CD4-positive, alpha-beta T cell (primary cell): Measurements from ENCODE around the gene DOCK4. TPM values are rescaled to one million over a fixed set of nuclear protein-coding genes. Genes with fewer than 3 reads are reported as not detected.

Experiments
- ATAC-seq: fragments of 200-7000 bp; cut with Tn5 transposase; one replicate; pipeline ENCODE4 v1.10.0; 2022; ENCODE audit warnings: mild to moderate bottlenecking; ENCODE audit not compliant: poor library complexity
- CTCF ChIA-PET: fragments of 350-600 bp; sonication (Branson Sonifier 250); formaldehyde crosslinking; loops from one replicate; lab custom pipeline; 2021; ENCODE audit warnings: antibody characterized with exemption, inconsistent platforms; lab: Charles Lee
- POLR2A ChIA-PET: fragments of 350-600 bp; sonication (Branson Sonifier 250); formaldehyde crosslinking; loops from one replicate; lab custom pipeline; 2021; ENCODE audit warnings: antibody characterized with exemption, inconsistent platforms; lab: Charles Lee
- DNase-seq, 14 experiments: peaks; one replicate each; pipeline ENCODE4 v3.0.0-alpha.2; 2013 to 2020; ENCODE audit warnings: mixed read lengths in 2 of 14
- H3K27ac ChIP-seq, 2 donors: one replicate each; pipeline versions ENCODE4 v1.5.1 to v1.7.0; 2013; ENCODE audit warnings: low read length in 2 of 2, low read depth in 1 of 2, mild to moderate bottlenecking in 1 of 2
- H3K27me3 ChIP-seq, 2 experiments: 1 replicate in 1 of 2; 2 replicates in 1 of 2; pipeline versions ENCODE4 v1.6.1 to v1.7.0; 2013; ENCODE audit warnings: low read length in 2 of 2, control low read depth in 1 of 2, mild to moderate bottlenecking in 1 of 2, moderate library complexity in 1 of 2; ENCODE audit not compliant: insufficient read depth in 2 of 2, control insufficient read depth in 1 of 2
- H3K36me3 ChIP-seq: one replicate; pipeline ENCODE4 v1.6.1; 2013; ENCODE audit warnings: low read length, control low read depth; ENCODE audit not compliant: insufficient read depth
- H3K4me1 ChIP-seq: one replicate; pipeline ENCODE4 v1.6.1; 2013; ENCODE audit warnings: low read length, control low read depth; ENCODE audit not compliant: insufficient read depth
- H3K4me3 ChIP-seq: one replicate; pipeline ENCODE4 v1.5.1; 2013; ENCODE audit warnings: mild to moderate bottlenecking, low read length, moderate library complexity
- H3K9me3 ChIP-seq, 2 experiments: 1 replicate in 1 of 2; 2 replicates in 1 of 2; pipeline versions ENCODE4 v1.6.1 to v1.7.0; 2013; ENCODE audit warnings: low read length in 2 of 2, mild to moderate bottlenecking in 2 of 2, control low read depth in 1 of 2, moderate library complexity in 1 of 2; ENCODE audit not compliant: control insufficient read depth in 1 of 2, insufficient read depth in 1 of 2
- H3K27ac Mint-ChIP-seq: one replicate; pipeline ENCODE4 v1.8.0; 2020; ENCODE audit warnings: mixed read lengths
- H3K27me3 Mint-ChIP-seq: one replicate; pipeline ENCODE4 v1.8.0; 2021; ENCODE audit warnings: mixed read lengths
- H3K36me3 Mint-ChIP-seq: one replicate; pipeline ENCODE4 v1.8.0; 2021; ENCODE audit warnings: low read depth, mixed read lengths
- H3K4me1 Mint-ChIP-seq: one replicate; pipeline ENCODE4 v1.8.0; 2021; ENCODE audit warnings: low read depth, mixed read lengths
- H3K4me3 Mint-ChIP-seq: one replicate; pipeline ENCODE4 v1.8.0; 2020; ENCODE audit warnings: mild to moderate bottlenecking, mixed read lengths
- H3K9me3 Mint-ChIP-seq: one replicate; pipeline ENCODE4 v1.8.0; 2020; ENCODE audit warnings: mixed read lengths
- intact Hi-C, 2 experiments: fragments of 100-400 bp; cut with DNase I in 1 of 2; cut with micrococcal nuclease in 1 of 2; formaldehyde crosslinking; loops; one replicate each; pipeline versions ENCODE4 v1.15.1 to v1.9.0; 2023 to 2025; cut with DNase I, micrococcal nuclease
- total RNA-seq, 174 experiments: library from RNA in 2 of 174; stranded (reverse) in 2 of 174; gene quantifications; one replicate each; pipeline ENCODE4 v1.2.3 and lab custom pipeline; 2021 to 2026
- TF ChIP-seq, protein P1 (sequence below): fragments of 200-600 bp; IDR thresholded peaks from one replicate; pipeline ENCODE4 v1.8.0; 2022; ENCODE audit warnings: antibody characterized with exemption, mild to moderate bottlenecking

Gene DOCK4
- total RNA-seq, 2 experiments from 2014 or later = 0.31 to 0.38 TPM

DNA sequence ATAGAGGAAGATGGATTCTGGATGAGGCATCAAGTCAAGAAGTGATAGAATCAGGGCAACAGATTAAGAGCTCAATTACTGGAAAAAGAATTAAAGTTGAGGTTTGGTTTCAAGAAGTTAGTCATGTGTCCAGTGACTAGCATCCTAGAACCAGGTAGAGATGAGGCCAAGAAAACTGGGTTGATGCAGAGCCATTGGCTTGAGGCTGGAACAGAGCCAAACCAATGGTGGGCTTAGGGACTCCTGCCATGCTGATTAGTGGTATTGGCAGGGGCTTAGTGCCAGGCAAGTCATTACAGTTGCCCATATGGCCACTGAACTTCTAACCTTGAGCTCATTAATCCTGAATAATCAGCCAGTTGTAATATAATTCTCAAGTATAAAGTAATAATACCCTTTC is 18.8 kb upstream of the DOCK4 start:
- intact Hi-C loops = no loop called here
- Histone ChIP-seq H3K27me3 (no peaks in the 10 kb centered on the region), H3K36me3 (peaks cover 6% of the 10 kb centered on the region), H3K27ac (no peak overlapping the region), H3K9me3 (no peaks in the 10 kb centered on the region), H3K4me3 (no peak overlapping the region), H3K4me1 (no peaks in the 10 kb centered on the region)
- H3K4me1 Mint-ChIP-seq = peaks cover 53% of the 10 kb centered on the region
- no peak overlapping the region for H3K4me3 Mint-ChIP-seq
- ChIA-PET POLR2A (no interaction called here), CTCF (no interaction called here)
- no peak overlapping the region for H3K27ac Mint-ChIP-seq
- TF ChIP-seq, protein P1, sequence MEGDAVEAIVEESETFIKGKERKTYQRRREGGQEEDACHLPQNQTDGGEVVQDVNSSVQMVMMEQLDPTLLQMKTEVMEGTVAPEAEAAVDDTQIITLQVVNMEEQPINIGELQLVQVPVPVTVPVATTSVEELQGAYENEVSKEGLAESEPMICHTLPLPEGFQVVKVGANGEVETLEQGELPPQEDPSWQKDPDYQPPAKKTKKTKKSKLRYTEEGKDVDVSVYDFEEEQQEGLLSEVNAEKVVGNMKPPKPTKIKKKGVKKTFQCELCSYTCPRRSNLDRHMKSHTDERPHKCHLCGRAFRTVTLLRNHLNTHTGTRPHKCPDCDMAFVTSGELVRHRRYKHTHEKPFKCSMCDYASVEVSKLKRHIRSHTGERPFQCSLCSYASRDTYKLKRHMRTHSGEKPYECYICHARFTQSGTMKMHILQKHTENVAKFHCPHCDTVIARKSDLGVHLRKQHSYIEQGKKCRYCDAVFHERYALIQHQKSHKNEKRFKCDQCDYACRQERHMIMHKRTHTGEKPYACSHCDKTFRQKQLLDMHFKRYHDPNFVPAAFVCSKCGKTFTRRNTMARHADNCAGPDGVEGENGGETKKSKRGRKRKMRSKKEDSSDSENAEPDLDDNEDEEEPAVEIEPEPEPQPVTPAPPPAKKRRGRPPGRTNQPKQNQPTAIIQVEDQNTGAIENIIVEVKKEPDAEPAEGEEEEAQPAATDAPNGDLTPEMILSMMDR = no peak
- no peak for ATAC-seq
- peaks cover 24% of the 10 kb centered on the region for H3K36me3 Mint-ChIP-seq
- no peaks in the 10 kb centered on the region for H3K27me3 Mint-ChIP-seq
- no peak for DNase-seq
- no peaks in the 10 kb centered on the region for H3K9me3 Mint-ChIP-seq

DNA sequence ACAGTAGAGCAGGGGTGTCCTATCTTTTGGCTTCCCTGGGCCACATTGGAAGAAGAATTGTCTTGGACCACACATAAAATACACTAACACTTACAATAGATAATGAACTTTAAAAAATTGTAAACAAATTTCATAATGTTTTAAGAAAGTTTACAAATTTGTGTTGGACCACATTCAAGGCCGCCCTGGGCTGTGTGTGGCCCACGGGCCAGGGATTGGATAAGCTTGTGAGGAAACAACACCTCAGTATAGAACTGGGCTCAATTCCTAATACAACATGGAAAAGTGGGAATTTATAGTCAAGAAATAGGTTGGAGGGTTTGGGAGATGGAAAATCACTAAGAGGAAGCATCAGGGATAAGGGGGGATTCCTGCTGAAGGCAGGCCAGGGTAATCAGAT is 18.0 kb upstream of the DOCK4 start:
- Histone ChIP-seq H3K4me3 (no peak overlapping the region), H3K27ac (no peak overlapping the region), H3K4me1 (no peaks in the 10 kb centered on the region), H3K27me3 (no peaks in the 10 kb centered on the region), H3K9me3 (no peaks in the 10 kb centered on the region), H3K36me3 (peaks cover 6% of the 10 kb centered on the region)
- ChIA-PET CTCF (no interaction called here), POLR2A (no interaction called here)
- intact Hi-C loops = no loop called here
- TF ChIP-seq, protein P1 = no peak
- ATAC-seq (no peak), DNase-seq (no peak)
- Mint-ChIP-seq H3K36me3 (peaks cover 20% of the 10 kb centered on the region), H3K4me3 (no peak overlapping the region), H3K9me3 (no peaks in the 10 kb centered on the region), H3K27me3 (no peaks in the 10 kb centered on the region), H3K4me1 (peaks cover 49% of the 10 kb centered on the region), H3K27ac (no peak overlapping the region)

GRCh38 chr7:112223310-112223709 is 17.1 kb upstream of the DOCK4 start:
- Histone ChIP-seq H3K27ac (no peak overlapping the region), H3K4me3 (no peak overlapping the region), H3K4me1 (no peaks in the 10 kb centered on the region), H3K9me3 (no peaks in the 10 kb centered on the region), H3K36me3 (peaks cover 6% of the 10 kb centered on the region), H3K27me3 (no peaks in the 10 kb centered on the region)
- DNase-seq (no peak), ATAC-seq (no peak)
- H3K36me3 Mint-ChIP-seq = peaks cover 28% of the 10 kb centered on the region
- no peak overlapping the region for H3K4me3 Mint-ChIP-seq
- no peaks in the 10 kb centered on the region for H3K9me3 Mint-ChIP-seq
- H3K4me1 Mint-ChIP-seq = peaks cover 49% of the 10 kb centered on the region
- no peaks in the 10 kb centered on the region for H3K27me3 Mint-ChIP-seq
- ChIA-PET CTCF (no interaction called here), POLR2A (no interaction called here)
- TF ChIP-seq, protein P1 = no peak
- H3K27ac Mint-ChIP-seq = no peak overlapping the region
- intact Hi-C loops = no loop called here
